ENCODE data around the gene SLC17A5. TPM values are rescaled to one million over a fixed set of nuclear protein-coding genes. Genes with fewer than 3 reads are reported as not detected.

SLC17A5 gene
- total and polyA plus RNA-seq, 10 of the 15 experiments (the other 5 are each of a cell fraction or from before 2014, with no cell fraction given): 2.3 to 7.2 (median 5.0) TPM

- H2AFZ ChIP-seq (ENCODE audit: control insufficient read depth, low read depth, low read length): no peak overlapping the region
- CTCF ChIA-PET: interaction anchor here (0.7 to 2.2 kb wide), 4 partner anchors 20 to 193 kb away, joined by 3 to 15 read pairs (median 7); no protein-coding TSS in a partner anchor
- H4K20me1 ChIP-seq (ENCODE audit: control insufficient read depth, insufficient read depth): no peaks in the 10 kb centered on the region
- BruUV-seq (replicated peaks): no TSS peak
- POLR2A ChIA-PET: interaction anchor here (0.6 kb wide), 2 partner anchors 74 to 549 kb away, joined by 5 to 7 read pairs; no protein-coding TSS in a partner anchor
- no peak overlapping the region for H3K27ac ChIP-seq (ENCODE audit: control insufficient read depth, insufficient read depth)
- no peak overlapping the region for H3K9ac ChIP-seq (ENCODE audit: control insufficient read depth, insufficient read depth, low read length)
- FAIRE-seq (no peak), DNase-seq (ENCODE audit: low read depth, low spot score) (no peak), ATAC-seq (no peak)
- RAD21 ChIA-PET (ENCODE audit: unreplicated experiment): interaction anchor here (0.6 to 0.7 kb wide), 3 partner anchors 115 to 1544 kb away, joined by 3 to 4 read pairs (median 3); no protein-coding TSS in a partner anchor
- H3K36me3 ChIP-seq (ENCODE audit: control insufficient read depth in 2 of 2, insufficient read depth in 2 of 2, low read length in 1 of 2): no peaks in the 10 kb centered on the region; a peak in 1 of 4 replicates
- TF ChIP-seq EZH2 (IDR thresholded peaks at IDR 0.05; ENCODE audit: borderline replicate concordance, control insufficient read depth, low read depth, low read length): no peak
- no peak for TF ChIP-seq MEF2B (IDR thresholded peaks at IDR 0.05; ENCODE audit: partially characterized antibody, poor library complexity, severe bottlenecking)
- no peak for TF ChIP-seq IRF3 (IDR thresholded peaks at IDR 0.05)
- no peak for TF ChIP-seq LARP7 (IDR thresholded peaks at IDR 0.05)
- no peak for TF ChIP-seq SMC3 (IDR thresholded peaks at IDR 0.05; ENCODE audit: borderline replicate concordance, low read length)
- no peak for TF ChIP-seq PAX5 (IDR thresholded peaks at IDR 0.05; ENCODE audit: borderline replicate concordance, low read depth, low read length)
- TF ChIP-seq MYB (IDR thresholded peaks at IDR 0.05; ENCODE audit: borderline replicate concordance, low read depth, low read length): no peak
- no peak for TF ChIP-seq GABPA (IDR thresholded peaks at IDR 0.05; ENCODE audit: low read depth)
- TF ChIP-seq STAT3 (IDR thresholded peaks at IDR 0.05; ENCODE audit: low read depth, low read length): no peak
- no peak for TF ChIP-seq STAT1 (conservative IDR thresholded peaks at IDR 0.05)
- no peak for TF ChIP-seq ZNF622 (IDR thresholded peaks at IDR 0.05)
- intact Hi-C loops (cut with micrococcal nuclease; ENCODE audit: unreplicated experiment) (no loop called here), in situ Hi-C loops (cut with MboI) (no loop called here)
- H3K27me3 ChIP-seq (replicated peaks in 1 of 2; ENCODE audit: control insufficient read depth in 2 of 2, insufficient read depth in 2 of 2, low read length in 1 of 2): no peaks in the 10 kb centered on the region
- no peaks in the 10 kb centered on the region for H3K4me1 ChIP-seq (ENCODE audit: control insufficient read depth, insufficient read depth, low read length)
- H3K4me2 ChIP-seq (ENCODE audit: control insufficient read depth, insufficient read depth): no peak overlapping the region
- WGBS (ENCODE audit: insufficient coverage, insufficient replicate concordance, low lambda C conversion rate, missing lambda C conversion rate): 77% methylated on average over 4 of the region's 7 CpGs
- H3K79me2 ChIP-seq (ENCODE audit: control insufficient read depth, insufficient read depth, low read length): no peaks in the 10 kb centered on the region
- SMC1A ChIA-PET (ENCODE audit: uncharacterized antibody, unreplicated experiment): interaction anchor here (0.8 to 1.1 kb wide), 4 partner anchors 9 to 47 kb away, joined by 3 to 4 read pairs (median 4); no protein-coding TSS in a partner anchor
- no peak overlapping the region for H3K4me3 ChIP-seq
- H3K9me3 ChIP-seq (replicated peaks; ENCODE audit: control insufficient read depth, insufficient read depth, low read length): no peaks in the 10 kb centered on the region
Observed at GRCh38 chr6:73632346-73632745, 21.4 kb downstream of the SLC17A5 start.
